HG02763 (cell line): ENCODE data around the gene CCDC60.

Experiments used
- ATAC-seq: cut with Tn5 transposase; IDR thresholded peaks from one replicate; pipeline ENCODE4 v1.9.1; 2021; ENCODE audit warnings: mild to moderate bottlenecking, moderate library complexity; ENCODE audit not compliant: unreplicated experiment

The CCDC60 gene

GRCh38 chr12:119432949-119433348 is 98.4 kb downstream of the CCDC60 start:
- ATAC-seq = no peak

GRCh38 chr12:119440803-119441360 is 106.4 kb downstream of the CCDC60 start:
- no peak for ATAC-seq

DNA sequence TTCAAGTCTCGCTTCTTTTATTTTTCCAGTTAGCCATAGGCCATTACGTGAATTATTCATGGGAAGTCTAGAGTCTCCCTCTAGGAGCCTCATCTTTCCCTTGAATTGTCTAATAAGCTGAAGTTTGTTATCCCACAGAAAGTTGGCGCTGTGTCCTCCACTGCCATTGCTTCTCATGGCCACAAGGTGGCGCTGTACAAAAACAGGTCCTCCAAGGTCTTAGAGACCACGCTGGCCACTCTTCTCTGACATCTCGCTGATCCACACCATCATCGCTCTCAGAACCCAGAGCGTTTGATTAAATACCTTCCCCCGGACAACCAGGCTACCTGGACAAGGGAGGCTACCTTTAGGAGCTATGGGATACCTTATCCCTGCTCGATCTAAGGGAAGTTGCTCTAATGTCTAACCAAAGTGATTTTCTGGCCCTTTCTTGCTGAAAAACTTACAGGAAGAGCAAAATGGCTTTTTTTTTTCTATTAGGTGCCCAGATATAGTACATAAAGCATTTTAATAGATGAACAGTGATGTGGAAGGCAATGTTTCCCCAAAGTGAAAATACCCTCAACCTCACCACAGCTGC is 110.0 kb downstream of the CCDC60 start:
- no peak for ATAC-seq

GRCh38 chr12:119446459-119446858 is 111.9 kb downstream of the CCDC60 start:
- ATAC-seq = no peak

GRCh38 chr12:119447126-119447525 is 112.6 kb downstream of the CCDC60 start:
- ATAC-seq = no peak

- ATAC-seq = no peak
Measured at GRCh38 chr12:119447618-119448017, 113.1 kb downstream of the CCDC60 start.

DNA sequence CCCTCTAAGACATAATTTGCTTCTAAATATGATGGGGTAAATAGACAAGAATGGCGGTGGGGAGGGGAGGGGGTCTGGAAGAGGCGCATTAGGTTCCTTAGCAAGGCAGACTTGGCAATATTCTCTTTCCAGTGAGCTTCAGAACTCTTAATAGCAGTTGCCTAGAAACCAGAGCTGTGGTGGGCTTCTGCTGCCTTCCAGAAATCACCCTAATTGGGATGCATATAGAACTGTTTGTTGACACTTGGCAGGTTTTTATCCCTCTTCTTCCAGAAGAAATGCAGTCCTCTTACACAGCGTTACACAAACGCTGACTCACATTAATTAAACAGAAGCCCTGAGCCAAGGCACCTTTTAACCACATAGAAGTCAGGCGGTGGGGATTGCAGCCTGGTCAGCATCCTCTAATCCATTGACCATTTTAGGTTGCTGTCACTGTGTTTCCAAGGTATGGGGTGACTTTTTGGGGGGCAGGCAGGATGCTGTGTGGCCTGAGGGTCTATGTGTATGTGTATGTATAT is 114.1 kb downstream of the CCDC60 start:
- ATAC-seq = no peak

GRCh38 chr12:119450771-119451170 is 116.2 kb downstream of the CCDC60 start:
- ATAC-seq = no peak

DNA sequence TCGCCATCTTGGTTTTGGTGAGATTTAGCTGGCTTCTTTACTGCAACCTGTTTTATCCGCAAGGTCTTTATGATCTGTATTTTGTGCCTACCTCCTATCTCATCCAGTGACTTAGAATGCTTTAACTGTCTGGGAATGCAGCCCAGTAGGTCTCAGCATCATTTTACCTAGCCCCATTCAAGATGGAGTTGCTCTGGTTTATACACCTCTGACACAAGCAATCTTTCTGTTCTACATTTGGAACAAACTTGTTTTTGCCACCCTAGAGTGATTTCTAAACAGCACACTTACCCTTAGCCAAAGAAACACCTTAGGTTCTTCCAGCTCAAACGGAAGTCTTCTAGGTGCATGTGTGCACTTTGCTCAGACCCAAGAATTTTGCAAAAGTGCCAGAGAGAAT is 122.3 kb downstream of the CCDC60 start:
- ATAC-seq = no peak

DNA sequence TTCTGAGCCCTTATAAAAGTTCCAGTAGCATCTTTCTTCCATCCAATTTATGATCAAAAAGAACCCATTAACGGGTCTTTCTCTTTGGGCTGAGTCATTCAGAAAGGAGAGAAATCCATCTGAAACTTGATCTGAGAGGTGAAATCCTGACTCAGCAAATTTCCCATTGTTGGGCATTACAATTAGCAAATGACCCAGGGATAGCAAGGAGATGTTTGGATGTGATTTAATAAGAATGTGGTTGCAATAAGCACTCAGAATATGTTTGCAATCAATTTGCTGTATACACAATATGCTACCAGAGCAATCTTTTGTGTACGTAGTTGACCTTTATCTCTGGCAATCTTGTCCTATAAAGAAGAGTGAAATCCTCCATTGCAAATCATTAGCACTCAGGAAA is 122.7 kb downstream of the CCDC60 start:
- ATAC-seq = no peak

GRCh38 chr12:119459481-119459880 is 125.0 kb downstream of the CCDC60 start:
- ATAC-seq = no peak

GRCh38 chr12:119460876-119461275 is 126.3 kb downstream of the CCDC60 start:
- no peak for ATAC-seq

DNA sequence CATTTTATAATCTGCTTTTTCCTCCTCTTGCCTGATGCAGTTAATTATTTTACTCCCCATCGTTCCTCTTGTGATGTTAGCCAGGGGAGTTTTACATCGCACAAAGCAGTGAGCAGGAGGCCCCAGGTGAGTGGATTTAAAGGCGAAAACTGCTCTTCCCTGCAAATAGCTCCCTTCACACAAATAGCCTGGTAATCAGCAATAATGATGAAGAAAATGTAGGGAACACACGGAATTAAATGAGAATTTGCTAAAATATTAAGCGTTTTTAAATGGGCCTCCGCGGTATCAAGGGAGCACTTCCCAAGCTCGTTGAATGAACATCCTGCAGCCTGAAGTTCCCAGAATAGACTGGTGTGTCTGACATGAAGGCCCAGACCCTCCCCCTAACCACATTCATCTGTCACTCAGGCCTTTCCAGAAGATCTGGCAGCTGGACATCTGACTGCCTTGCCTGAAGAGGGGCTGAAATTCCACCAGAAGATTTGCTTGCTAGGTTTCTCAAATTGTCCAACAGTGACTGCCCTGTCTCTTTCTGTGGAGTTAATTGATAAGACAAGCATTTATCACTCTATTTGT is 127.2 kb downstream of the CCDC60 start:
- no peak for ATAC-seq

DNA sequence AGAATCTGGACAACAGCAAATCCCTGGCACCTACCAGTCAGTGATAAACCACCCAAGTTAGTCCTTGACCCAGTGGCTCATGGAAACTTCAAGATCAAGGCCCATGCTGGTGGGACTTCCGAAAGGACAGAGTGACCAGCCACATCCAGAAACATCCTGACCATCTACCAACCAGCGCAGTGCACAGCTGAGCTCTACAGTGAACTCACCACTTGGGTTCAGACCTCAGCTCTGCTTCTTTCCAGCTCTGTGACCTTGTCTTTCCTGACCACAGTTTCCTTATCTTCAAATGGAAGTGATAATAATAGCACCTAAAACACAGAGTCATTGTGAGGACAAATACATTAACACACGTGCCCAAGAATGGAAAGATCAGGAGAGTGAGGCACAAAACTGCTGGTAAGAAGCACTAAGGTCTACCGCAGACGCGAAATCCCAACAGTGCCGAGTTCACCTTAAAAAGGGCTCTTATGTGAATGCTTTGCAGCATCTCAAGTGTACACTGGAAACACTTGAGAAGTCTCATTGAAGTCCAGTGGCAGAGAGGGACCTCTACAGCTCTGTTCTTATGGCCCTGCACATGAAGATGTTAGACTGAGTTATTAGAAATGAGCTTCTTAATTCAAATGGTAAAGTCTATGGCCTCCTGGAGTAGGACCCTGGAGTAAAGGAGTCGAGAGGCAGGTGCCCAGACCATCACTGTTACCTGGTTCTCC is 128.8 kb downstream of the CCDC60 start:
- no peak for ATAC-seq

- ATAC-seq = no peak
Measured at GRCh38 chr12:119468296-119468695, 133.8 kb downstream of the CCDC60 start.

DNA sequence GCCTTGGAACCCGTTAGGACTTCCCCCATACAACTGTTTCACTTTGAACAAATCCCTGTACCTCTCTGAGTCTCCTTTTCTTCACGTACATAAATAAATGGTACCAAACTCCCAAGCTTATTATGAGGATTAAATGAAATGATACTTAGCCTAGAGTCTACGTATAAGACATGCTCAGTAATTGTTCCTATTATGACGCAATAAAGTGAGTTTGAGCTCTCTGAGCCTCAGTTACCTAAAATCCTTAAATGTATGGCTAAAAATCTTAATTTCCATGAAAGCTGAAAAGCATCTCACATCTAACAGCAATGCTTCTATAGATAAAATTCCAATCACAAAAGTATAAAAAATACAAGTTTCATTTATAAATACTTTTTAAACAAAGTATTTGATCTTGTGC is 141.1 kb downstream of the CCDC60 start:
- no peak for ATAC-seq

GRCh38 chr12:119476951-119477350 is 142.4 kb downstream of the CCDC60 start:
- ATAC-seq = no peak

DNA sequence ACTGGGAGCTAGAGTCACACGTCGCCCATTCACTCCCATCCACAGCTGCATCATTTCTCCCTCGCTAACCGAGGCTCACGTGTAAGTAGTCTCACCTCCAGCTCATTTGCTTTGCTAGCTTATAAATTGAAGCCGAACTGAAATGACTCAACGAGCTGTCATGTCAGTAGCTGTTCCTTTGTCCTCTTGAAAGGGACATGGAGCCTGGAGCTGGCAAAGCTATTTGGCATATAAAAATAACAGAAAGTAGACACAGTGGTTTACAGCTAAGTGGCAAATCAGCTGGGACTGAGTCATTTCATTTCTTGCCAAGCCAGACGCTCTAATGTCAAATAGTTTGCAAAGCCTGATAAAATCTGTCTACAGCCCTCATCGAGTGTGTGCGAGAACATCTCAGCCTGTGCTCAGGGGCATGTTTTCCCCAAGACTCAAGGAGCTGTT is 144.6 kb downstream of the CCDC60 start:
- no peak for ATAC-seq

DNA sequence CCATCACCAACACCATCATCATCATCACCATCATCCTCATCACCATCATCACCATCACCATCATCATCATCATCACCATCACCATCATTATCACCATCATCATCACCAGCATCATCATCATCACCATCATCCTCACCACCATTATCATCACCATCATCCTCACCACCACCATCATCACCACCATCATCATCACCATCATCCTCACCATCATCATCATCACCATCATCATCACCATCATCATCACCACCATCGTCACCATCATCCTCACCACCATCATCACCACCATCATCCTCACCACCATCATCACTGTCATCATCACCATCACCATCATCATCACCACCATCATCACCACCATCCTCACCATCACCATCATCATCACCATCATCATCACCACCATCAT is 146.0 kb downstream of the CCDC60 start:
- no peak for ATAC-seq

DNA sequence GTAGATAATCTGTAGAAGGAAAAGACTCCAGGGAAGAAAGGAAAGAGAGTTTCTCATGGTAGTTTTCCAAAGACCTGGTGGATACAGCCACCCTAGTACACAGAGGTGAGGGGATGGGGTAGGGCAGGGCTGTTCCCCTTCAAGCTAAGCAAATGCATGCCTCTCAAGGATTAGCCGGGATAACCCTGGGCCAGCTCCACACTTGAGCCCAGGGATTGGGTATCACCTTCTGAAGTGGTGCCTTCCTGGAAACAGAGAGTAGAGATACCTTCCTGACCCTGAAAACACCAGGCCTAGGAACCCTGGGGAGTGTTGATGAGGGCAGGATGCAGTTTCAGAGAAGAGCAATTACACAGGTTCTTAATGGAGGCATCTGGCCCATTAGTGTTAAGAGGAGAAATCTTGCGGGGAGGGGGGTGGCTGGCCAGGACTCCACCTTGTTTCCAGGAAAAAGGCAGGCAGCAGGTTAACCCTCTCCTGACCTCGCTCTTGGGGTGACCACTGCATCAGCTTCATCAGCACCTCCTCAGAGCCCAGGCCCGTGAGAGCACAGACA is 152.1 kb downstream of the CCDC60 start:
- ATAC-seq = no peak

DNA sequence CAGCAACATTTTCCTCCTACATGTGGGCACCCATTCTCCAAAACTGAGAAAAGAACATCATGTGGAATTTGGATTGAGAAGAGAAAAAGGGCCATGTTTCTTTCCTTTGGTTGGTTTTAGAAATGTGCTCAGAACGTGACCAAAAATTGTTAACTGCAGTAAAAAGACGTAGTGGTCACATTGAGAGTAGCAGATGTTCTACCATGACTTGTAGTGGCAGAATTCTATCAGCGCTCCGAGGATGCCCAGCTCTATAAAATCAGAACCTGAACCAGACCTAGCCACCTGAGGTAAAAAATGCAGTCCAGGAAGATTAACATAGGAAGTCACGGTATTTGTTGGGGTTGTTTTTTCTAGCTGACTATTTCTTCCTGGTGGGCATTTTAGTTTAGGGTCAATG is 157.3 kb downstream of the CCDC60 start:
- ATAC-seq = no peak

DNA sequence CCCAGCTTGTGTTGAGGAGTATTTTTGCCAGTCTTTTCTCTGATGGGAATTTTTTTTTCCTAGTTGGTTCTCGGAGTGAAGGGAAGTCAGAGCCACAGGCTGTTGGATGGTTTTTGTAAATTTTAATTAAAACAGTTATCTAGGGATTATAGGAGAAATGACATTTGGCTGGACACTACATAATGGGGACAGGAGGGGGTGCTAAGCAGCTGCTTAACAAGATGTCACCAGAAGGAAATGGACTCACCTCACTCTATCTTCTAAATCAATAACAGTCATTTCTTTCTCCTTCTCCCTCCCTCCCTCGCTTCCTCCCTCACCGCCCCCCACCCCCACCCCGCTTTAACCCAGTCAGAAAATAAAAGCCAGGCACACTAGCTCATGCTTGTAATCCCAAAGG is 165.7 kb downstream of the CCDC60 start:
- no peak for ATAC-seq
